SJSA1 (cell line): ENCODE data around the gene CCDC196. TPM values are rescaled to one million over a fixed set of nuclear protein-coding genes. Genes with fewer than 3 reads are reported as not detected.

Source experiments
- DNase-seq, 2 experiments: peaks; one replicate each; pipeline ENCODE4 v3.0.0-alpha.2; 2015 to 2020; ENCODE audit warnings: low spot score in 2 of 2, low read depth in 1 of 2
- H3K27ac ChIP-seq: fragments of 250-450 bp; sonication (Bioruptor Pico); 2 replicates; pipeline ENCODE4 v1.5.1; 2020; ENCODE audit warnings: mild to moderate bottlenecking, moderate library complexity
- H3K27me3 ChIP-seq: fragments of 250-450 bp; sonication (Bioruptor Pico); replicated peaks from 2 replicates; pipeline ENCODE4 v1.5.1; 2020; ENCODE audit warnings: mild to moderate bottlenecking, moderate library complexity
- H3K36me3 ChIP-seq: fragments of 250-450 bp; sonication (Bioruptor Pico); 2 replicates; pipeline ENCODE4 v1.5.1; 2020; ENCODE audit warnings: mild to moderate bottlenecking
- H3K4me1 ChIP-seq: fragments of 250-450 bp; sonication (Bioruptor Pico); replicated peaks from 2 replicates; pipeline ENCODE4 v1.6.1; 2021; ENCODE audit warnings: mild to moderate bottlenecking
- H3K4me3 ChIP-seq: fragments of 250-450 bp; sonication (Bioruptor Pico); 2 replicates; pipeline ENCODE4 v1.5.1; 2020; ENCODE audit warnings: mild to moderate bottlenecking
- H3K9me3 ChIP-seq: fragments of 250-450 bp; sonication (Bioruptor Pico); replicated peaks from 2 replicates; pipeline ENCODE4 v1.5.1; 2020; ENCODE audit warnings: mild to moderate bottlenecking
- total RNA-seq: library from RNA; depleted of rRNA; stranded (reverse); fragments of >200 nt; shearing (Covaris generic); gene quantifications from 2 replicates; pipeline ENCODE4 v1.2.3, GENCODE V29; 2014; rRNA removed

Gene CCDC196, protein sequence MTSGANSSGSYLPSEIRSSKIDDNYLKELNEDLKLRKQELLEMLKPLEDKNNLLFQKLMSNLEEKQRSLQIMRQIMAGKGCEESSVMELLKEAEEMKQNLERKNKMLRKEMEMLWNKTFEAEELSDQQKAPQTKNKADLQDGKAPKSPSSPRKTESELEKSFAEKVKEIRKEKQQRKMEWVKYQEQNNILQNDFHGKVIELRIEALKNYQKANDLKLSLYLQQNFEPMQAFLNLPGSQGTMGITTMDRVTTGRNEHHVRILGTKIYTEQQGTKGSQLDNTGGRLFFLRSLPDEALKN
- not detected in 2 replicates for total RNA-seq

DNA sequence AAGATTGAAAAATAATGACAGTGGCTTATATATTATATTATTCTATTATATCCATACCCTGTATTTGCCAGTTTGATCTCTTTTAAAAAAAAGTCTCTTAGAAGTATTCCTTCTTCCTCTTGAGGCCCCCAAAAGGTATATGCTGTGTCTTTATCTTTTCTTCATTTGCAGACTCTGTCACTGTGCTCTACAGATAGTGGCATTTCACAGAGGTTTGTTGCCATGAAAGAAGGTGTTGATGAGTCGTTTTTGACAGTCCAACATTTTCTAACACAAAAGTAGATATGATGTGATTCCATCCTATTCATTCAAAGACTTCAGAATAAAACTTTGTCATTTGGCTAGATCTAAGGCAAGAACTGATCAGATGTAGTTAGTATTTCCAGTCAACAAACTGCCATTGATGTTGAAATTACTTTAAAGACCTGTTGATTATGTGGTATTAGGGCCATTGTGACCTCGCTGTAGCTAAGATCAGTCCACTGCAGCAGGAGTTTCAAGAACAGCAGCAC is at the start of gene CCDC196:
Gene CCDC196, plus strand, starts transcription at position 462 of the 512 bp plus-strand sequence. CDS start 132 bp downstream, outside the sequence.
- no peak within 1 kb of the TSS for H3K4me3 ChIP-seq
- DNase-seq = no peak
- H3K27ac ChIP-seq = no peak within 1 kb of the TSS
- H3K4me1 ChIP-seq = no peaks in the 10 kb centered on the region
- no peaks in the 10 kb centered on the region for H3K27me3 ChIP-seq
- no peaks in the 10 kb centered on the region for H3K9me3 ChIP-seq
- H3K36me3 ChIP-seq = no peaks in the 10 kb centered on the region

DNA sequence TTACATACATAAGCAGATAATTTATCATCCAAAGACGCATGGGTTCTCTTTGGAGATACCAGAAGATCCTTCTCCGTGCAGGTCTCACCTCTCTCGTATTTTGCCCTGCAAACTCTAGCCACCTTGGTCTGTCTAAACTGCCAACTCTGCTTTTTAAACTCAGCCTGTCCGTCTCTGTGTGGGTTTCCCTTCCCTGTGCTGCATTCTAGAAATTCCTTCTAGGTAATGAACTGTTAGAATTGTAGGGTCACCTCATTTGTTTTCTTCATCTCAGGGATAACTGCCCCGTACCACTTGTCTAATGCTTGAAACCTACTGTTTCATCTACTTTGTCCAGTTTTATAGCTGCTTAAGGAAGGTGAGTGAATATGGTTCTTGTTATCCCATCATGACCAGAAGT is 45.4 kb upstream of the CCDC196 start:
- H3K9me3 ChIP-seq = no peaks in the 10 kb centered on the region
- no peak for DNase-seq
- no peaks in the 10 kb centered on the region for H3K36me3 ChIP-seq
- no peak overlapping the region for H3K4me3 ChIP-seq
- no peak overlapping the region for H3K27ac ChIP-seq
- no peaks in the 10 kb centered on the region for H3K27me3 ChIP-seq
- H3K4me1 ChIP-seq = no peaks in the 10 kb centered on the region

- Histone ChIP-seq H3K4me3 (no peak overlapping the region), H3K27ac (no peak overlapping the region), H3K9me3 (no peaks in the 10 kb centered on the region), H3K27me3 (no peaks in the 10 kb centered on the region), H3K36me3 (no peaks in the 10 kb centered on the region), H3K4me1 (no peaks in the 10 kb centered on the region)
- DNase-seq = no peak
These were observed 43.1 kb upstream of the CCDC196 start for GRCh38 chr14:66442953-66443571.

GRCh38 chr14:66443785-66444184 is 42.4 kb upstream of the CCDC196 start:
- no peaks in the 10 kb centered on the region for H3K4me1 ChIP-seq
- no peak for DNase-seq
- H3K27me3 ChIP-seq = no peaks in the 10 kb centered on the region
- no peak overlapping the region for H3K4me3 ChIP-seq
- no peaks in the 10 kb centered on the region for H3K36me3 ChIP-seq
- H3K9me3 ChIP-seq = no peaks in the 10 kb centered on the region
- no peak overlapping the region for H3K27ac ChIP-seq

DNA sequence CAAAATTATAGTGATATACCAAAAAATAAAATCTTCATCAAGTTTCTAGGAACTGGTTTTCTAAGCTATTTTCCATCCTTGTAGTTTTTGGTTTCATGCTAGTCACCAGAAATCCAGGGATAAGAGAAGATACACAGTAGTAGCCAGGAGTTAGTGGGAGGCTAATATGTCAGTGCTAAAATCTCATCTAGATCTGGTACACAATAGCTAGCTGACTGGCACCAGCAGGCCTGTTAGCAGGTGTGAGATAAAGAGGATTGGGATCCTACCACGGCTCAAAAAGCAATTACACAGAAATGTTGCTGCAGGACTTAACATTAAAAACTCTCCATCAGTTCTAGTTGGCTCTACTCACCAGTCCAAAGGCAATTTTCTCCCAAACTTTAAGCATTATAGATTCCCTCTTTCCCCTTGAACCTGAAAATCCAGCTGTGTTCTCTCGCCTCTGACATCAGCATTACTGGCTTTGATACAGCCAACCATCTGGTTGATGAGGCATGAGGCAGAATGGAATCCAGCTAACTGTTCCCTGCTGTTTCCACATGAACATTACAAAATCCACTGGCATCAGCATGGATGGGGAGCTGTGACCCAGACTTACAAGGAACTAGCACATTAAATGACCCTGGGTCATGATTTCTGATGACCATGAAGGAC is 41.8 kb upstream of the CCDC196 start:
- H3K4me1 ChIP-seq = no peaks in the 10 kb centered on the region
- H3K36me3 ChIP-seq = no peaks in the 10 kb centered on the region
- no peaks in the 10 kb centered on the region for H3K9me3 ChIP-seq
- no peak overlapping the region for H3K4me3 ChIP-seq
- no peak overlapping the region for H3K27ac ChIP-seq
- DNase-seq = no peak
- no peaks in the 10 kb centered on the region for H3K27me3 ChIP-seq

DNA sequence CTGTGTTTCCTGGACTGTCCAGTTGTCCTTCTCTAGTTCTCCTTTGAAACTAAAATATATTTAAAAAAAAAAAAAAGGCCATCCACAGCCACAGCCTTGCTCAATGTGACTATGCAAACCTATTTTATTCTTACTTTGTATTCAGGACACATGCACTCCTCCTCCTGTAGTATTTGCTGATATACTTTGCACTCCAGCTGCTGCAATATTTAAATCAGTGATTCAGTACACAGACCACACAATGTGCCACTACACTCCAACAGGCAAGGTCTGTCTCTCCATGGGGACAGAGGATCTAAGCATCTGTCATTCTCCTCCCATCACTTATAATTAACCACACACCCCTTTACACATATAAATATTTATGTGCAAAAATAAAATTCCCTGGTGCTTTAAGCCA is 40.2 kb upstream of the CCDC196 start:
- Histone ChIP-seq H3K9me3 (no peaks in the 10 kb centered on the region), H3K27me3 (no peaks in the 10 kb centered on the region), H3K36me3 (no peaks in the 10 kb centered on the region), H3K27ac (no peak overlapping the region), H3K4me1 (no peaks in the 10 kb centered on the region), H3K4me3 (no peak overlapping the region)
- no peak for DNase-seq

GRCh38 chr14:66453469-66453868 is 32.7 kb upstream of the CCDC196 start:
- no peak for DNase-seq
- H3K9me3 ChIP-seq = no peaks in the 10 kb centered on the region
- H3K4me1 ChIP-seq = no peaks in the 10 kb centered on the region
- no peak overlapping the region for H3K4me3 ChIP-seq
- no peaks in the 10 kb centered on the region for H3K27me3 ChIP-seq
- H3K36me3 ChIP-seq = no peaks in the 10 kb centered on the region
- no peak overlapping the region for H3K27ac ChIP-seq

- Histone ChIP-seq H3K4me1 (no peaks in the 10 kb centered on the region), H3K27ac (no peak overlapping the region), H3K27me3 (no peaks in the 10 kb centered on the region), H3K9me3 (no peaks in the 10 kb centered on the region), H3K36me3 (no peaks in the 10 kb centered on the region), H3K4me3 (no peak overlapping the region)
- DNase-seq = no peak
These were observed 26.6 kb upstream of the CCDC196 start for GRCh38 chr14:66459603-66460002.

GRCh38 chr14:66464261-66464660 is 21.9 kb upstream of the CCDC196 start:
- Histone ChIP-seq H3K4me3 (no peak overlapping the region), H3K27ac (no peak overlapping the region), H3K4me1 (no peaks in the 10 kb centered on the region), H3K9me3 (no peaks in the 10 kb centered on the region), H3K36me3 (no peaks in the 10 kb centered on the region), H3K27me3 (no peaks in the 10 kb centered on the region)
- DNase-seq = no peak

- H3K4me3 ChIP-seq = no peak overlapping the region
- no peaks in the 10 kb centered on the region for H3K27me3 ChIP-seq
- H3K9me3 ChIP-seq = no peaks in the 10 kb centered on the region
- no peaks in the 10 kb centered on the region for H3K36me3 ChIP-seq
- H3K4me1 ChIP-seq = no peaks in the 10 kb centered on the region
- DNase-seq = no peak
- no peak overlapping the region for H3K27ac ChIP-seq
These were observed 17.3 kb upstream of the CCDC196 start for GRCh38 chr14:66468778-66469367.

GRCh38 chr14:66471584-66471983 is 14.6 kb upstream of the CCDC196 start:
- H3K9me3 ChIP-seq = no peaks in the 10 kb centered on the region
- no peak overlapping the region for H3K4me3 ChIP-seq
- H3K4me1 ChIP-seq = no peaks in the 10 kb centered on the region
- no peaks in the 10 kb centered on the region for H3K27me3 ChIP-seq
- H3K27ac ChIP-seq = no peak overlapping the region
- no peaks in the 10 kb centered on the region for H3K36me3 ChIP-seq
- no peak for DNase-seq

- no peak overlapping the region for H3K27ac ChIP-seq
- H3K27me3 ChIP-seq = no peaks in the 10 kb centered on the region
- H3K9me3 ChIP-seq = no peaks in the 10 kb centered on the region
- DNase-seq = no peak
- no peaks in the 10 kb centered on the region for H3K4me1 ChIP-seq
- H3K36me3 ChIP-seq = no peaks in the 10 kb centered on the region
- H3K4me3 ChIP-seq = no peak overlapping the region
These were observed 13.9 kb upstream of the CCDC196 start for GRCh38 chr14:66472251-66472650.

DNA sequence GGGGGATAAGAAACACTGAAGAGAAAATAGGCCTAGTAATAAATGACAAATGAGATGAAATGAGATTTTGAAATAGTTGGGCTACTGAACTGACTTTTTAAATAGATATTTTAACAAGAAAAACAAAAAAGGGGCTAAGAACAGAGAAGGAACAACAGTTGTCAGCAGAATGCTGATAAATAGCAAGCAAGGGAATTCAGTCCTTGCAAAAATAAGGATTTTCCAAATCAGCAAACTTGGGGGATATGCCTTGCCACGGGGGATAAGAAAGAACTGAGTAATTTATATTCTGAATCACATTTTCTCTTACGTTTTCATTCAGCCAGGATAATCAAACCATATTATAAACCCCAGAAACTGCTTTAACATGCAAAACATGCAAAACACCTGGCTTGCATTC is 12.9 kb upstream of the CCDC196 start:
- Histone ChIP-seq H3K4me3 (no peak overlapping the region), H3K27ac (no peak overlapping the region), H3K4me1 (no peaks in the 10 kb centered on the region), H3K9me3 (no peaks in the 10 kb centered on the region), H3K36me3 (no peaks in the 10 kb centered on the region), H3K27me3 (no peaks in the 10 kb centered on the region)
- DNase-seq = no peak

DNA sequence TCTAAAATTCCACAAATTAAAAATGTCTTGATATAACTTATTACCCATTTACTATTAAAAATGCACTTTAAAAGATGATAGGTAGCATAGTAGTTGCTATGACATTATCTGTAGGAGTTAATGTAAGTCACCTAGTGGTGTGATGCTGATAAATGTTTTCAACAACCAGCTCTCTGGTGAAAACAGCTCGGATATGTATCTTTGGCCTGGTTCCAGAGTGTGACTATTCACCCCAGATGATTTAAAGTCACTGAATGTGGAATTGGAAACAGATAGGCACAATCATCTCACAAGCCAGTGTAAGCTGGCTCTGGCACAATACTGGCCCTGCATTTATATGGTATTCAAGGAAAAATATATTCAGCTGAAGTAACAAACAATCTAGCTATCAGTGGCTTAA is 9.2 kb upstream of the CCDC196 start:
- no peak for DNase-seq
- Histone ChIP-seq H3K4me1 (no peaks in the 10 kb centered on the region), H3K27ac (no peak overlapping the region), H3K9me3 (no peaks in the 10 kb centered on the region), H3K36me3 (no peaks in the 10 kb centered on the region), H3K27me3 (no peaks in the 10 kb centered on the region), H3K4me3 (no peak overlapping the region)
